SHP77 treated with DMSO at 0.1 percent for 48 hours (cell line): ENCODE data around the gene BRIX1.
"Not testable (repeated sequence)": the region's sequence is repeated elsewhere in the genome, so short reads cannot be mapped to it uniquely, and the experiment has no call there.

Experiments
- DNase-seq: peaks from one replicate; lab custom pipeline; 2025; lab: John Stamatoyannopoulos, UW

The BRIX1 gene

DNA sequence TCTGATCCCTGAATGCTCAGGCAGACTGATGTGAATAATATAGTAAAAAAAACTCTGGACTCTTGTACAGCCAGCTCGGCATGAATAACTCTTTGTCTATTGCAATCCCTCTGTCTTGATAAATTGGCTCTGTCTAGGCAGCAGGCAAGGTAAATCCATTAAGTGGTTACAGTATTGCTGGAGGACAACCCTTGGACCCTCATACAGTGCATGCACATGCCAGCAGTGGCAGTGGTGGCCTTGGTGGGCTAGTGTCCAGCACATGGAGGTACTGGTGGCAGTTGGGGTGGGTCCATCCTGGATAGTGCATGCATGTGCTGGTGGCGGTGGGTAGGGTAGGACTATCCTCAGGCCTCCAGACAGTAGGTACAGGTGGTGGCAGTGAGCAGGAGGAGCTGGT is 52.7 kb downstream of the BRIX1 start:
- DNase-seq, result no peak

DNA sequence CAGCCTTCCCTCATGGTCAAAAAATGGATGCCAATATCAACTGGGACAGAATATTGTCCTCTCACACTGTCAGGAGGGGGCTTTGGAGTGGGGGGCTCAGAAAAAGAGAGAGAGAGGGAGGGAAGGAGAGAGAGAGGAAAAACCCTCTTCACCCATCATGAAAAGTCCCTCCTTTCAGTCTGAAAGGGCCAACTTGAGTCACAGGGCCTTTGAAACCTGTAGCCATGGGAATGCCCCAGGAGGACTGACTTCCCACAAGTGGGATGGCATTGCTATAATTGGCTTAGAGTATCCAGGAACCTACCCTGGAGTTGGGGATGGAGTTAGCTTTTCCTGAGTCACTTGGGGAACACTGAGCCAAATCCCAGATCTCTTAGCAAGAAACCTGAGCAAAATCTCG is 55.0 kb downstream of the BRIX1 start:
- DNase-seq, result no peak

DNA sequence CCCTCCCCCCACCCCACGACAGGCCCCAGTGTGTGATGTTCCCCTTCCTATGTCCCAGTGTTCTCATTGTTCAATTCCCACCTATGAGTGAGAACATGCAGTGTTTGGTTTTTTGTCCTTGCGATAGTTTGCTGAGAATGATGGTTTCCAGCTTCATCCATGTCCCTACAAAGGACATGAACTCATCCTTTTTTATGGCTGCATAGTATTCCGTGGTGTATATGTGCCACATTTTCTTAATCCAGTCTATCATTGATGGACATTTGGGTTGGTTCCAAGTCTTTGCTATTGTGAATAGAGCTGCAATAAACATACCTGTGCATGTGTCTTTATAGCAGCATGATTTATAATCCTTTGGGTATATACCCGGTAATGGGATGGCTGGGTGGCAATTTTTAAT is 56.1 kb downstream of the BRIX1 start:
- not testable (repeated sequence) for DNase-seq
